ENCODE results near the gene ATP9A.
A peak's percentile ranks its signal among the peaks of the same experiment; 100 is the strongest.
"Not testable (repeated sequence)": the region's sequence is repeated elsewhere in the genome, so short reads cannot be mapped to it uniquely, and the experiment has no call there.

ATP9A gene

DNA sequence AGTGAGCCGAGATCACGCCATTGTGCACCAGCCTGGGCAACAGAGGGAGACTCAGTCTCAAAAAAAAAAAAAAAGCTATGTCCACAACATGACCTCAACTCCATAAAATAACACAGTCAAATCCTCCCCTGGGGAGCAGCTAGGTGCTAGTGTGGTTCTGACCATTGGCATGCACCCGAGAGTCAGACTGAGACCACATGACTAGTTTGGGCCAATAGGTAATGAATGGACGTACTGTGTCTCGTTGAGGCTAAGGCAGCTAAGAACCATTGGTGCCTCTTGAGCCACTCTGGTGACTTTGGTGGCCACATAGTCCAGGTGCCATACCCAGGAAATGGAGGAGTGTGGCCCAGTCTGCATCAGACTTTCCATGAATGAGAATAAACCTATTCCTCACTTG lies 40.3 kb downstream of the ATP9A start:
- DNase-seq (ENCODE audit: low spot score) = no peak

DNA sequence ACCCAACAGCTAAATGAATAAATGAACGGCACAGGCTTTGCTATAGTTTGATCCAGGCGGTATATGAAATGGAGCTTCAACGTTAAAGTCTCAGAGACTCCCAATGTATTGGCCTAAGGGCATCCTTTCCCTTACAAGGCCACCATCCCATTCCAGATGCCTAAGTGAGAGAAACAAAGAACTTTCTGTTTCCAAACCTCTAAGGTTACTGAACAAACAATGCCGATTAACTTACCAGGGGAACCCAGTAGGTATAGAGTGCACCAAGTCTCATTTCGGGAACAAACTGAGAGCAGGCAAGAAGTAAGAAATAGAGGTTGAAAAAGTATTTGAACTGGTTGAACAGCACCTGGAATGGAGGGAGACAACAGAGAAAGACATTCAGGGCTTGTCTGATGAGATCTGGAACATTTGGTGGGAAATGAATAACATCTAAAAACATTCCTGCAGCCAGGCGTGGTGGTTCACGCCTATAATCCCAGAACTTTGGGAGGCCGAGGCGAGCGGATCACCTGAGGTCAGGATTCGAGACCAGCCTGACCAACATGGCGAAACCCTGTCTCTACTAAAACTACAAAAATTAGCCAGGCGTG lies 42.5 kb downstream of the ATP9A start:
- no peak for DNase-seq (ENCODE audit: low spot score)

DNA sequence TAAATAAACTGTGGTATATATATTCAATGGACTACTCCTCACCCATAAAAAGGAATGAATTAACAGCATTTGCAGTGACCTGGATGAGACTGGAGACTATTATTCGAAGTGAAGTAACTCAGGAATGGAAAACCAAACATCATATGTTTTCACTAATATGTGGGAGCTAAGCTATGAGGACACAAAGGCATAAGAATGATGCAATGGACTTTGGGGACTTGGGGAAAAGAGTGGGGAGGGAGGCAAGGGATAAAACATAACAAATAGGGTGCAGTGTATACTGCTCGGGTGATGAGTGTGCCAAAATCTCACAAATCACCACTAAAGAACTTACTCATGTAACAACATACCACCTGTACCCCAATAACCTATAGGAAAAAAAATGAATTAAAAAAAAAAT lies 45.2 kb downstream of the ATP9A start:
- DNase-seq (ENCODE audit: low spot score) = not testable (repeated sequence)

DNA sequence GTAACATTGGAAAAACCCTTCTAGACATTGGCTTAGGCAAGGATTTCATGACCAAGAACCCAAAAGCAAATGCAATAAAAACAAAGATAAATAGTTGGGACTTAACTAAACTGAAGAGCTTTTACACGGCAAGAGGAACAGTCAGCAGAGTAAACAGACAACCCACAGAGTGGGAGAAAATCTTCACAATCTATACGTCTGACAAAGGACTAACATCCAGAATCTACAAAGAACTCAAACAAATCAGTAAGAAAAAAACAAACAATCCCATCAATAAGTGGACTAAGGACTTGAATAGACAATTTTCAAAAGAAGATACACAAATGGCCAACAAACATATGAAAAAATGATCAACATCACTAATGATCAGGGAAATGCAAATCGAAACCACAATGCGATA lies 45.9 kb downstream of the ATP9A start:
- DNase-seq (ENCODE audit: low spot score) = not testable (repeated sequence)

DNA sequence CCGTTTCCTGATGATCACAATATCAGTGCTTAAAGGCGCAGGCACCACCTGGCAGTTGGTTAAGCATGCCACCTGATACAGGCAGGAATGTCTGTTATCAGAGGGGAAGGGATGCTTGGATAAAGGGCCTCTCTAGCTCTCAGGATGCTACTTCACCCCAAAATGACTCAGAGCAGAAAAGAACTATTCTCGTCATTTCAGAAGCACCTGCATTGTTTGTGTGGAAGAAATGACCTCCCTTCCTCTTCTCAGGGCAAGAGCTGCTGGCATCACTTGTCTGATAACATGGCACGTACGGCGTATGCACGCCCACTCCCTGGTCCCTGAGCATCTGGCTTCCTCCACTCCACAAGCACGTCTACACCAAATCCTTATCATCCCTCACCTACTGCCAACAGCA lies 47.3 kb downstream of the ATP9A start:
- no peak for DNase-seq (ENCODE audit: low spot score)

DNA sequence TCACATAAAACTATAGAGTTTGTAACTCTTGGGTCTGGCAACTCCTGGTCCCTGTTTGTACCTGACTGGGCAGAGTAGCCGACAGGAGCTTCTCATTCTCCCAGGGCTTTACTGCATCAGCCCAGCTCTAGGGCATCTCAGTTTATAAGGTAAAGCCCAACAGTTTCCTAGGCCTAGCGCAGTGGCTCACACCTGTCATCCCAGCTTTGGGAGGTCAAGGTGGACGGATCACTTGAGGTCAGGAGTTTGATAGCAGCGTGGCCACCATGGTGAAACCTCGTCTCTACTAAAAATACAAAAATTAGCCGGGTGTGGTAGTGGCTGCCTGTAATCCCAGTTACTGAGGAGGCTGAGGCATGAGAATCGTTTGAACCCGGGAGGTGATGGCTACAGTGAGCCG lies 47.8 kb downstream of the ATP9A start:
- no peak for DNase-seq (ENCODE audit: low spot score)

DNA sequence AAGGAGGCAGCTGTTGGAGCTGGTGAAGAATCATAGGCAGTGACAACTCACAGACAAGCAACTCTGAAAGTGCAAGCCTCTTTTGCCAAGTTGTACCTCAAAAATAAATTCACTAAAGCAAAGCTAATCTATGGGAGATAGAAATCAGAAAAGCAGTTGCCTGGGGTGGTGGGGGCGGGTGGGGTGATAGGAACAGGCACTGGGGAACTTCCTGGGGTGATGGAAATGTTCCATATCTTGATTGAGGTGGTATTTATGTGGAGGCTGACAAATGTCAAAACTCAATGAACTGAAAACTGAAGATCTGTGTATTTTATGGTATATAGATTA lies 52.4 kb downstream of the ATP9A start:
- DNase-seq (ENCODE audit: low spot score) = no peak

DNA sequence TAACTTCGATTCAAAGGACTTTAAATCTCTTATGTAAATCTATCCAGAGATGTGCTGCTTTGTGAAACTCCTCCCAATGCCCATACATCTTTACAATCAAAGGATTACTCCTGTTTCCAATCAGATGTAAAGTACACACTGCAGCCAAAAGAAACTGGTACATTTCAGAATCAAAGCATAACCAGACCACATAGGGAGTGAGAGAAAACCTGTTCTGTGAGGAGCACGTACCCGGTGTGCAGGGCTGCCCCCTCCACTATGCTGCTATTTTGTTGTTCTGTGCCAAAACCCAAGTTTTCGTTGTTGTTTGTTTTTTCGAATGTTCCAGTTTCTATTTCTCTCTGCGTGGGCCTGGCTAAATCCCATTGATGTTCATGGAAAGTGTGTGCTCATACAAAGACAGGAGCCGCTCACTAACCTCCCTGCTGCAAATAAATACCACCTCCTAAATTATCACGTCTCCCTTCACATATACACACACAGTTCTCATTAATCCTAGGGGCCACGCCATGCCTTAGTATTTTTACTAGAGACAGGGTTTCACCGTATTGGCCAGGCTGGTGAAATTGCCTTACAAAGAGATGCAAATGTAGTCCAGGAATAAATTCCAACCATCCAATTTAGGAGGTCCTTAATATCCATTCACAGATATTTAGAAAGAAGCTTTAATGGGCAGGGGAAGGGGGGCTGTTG lies 52.9 kb downstream of the ATP9A start:
- DNase-seq (ENCODE audit: low spot score) = no peak

DNA sequence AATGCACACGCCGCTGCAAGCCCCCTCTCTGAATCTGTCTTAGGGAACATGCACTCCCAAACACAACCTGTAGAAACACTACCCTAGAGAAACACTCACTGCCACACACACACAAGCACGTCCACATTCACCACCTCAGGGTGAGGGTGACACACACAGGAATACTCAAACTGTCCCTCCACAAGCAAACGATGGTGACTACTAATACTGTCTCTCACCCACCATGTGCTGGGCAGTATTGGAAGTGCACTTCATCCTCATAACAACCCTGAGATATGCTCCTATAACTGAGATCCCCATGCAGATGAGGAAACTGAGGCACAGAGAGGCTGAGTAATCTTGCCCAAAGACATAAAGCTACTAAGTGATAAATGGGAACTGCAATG lies 55.0 kb downstream of the ATP9A start:
- DNase-seq (ENCODE audit: low spot score) = no peak

DNA sequence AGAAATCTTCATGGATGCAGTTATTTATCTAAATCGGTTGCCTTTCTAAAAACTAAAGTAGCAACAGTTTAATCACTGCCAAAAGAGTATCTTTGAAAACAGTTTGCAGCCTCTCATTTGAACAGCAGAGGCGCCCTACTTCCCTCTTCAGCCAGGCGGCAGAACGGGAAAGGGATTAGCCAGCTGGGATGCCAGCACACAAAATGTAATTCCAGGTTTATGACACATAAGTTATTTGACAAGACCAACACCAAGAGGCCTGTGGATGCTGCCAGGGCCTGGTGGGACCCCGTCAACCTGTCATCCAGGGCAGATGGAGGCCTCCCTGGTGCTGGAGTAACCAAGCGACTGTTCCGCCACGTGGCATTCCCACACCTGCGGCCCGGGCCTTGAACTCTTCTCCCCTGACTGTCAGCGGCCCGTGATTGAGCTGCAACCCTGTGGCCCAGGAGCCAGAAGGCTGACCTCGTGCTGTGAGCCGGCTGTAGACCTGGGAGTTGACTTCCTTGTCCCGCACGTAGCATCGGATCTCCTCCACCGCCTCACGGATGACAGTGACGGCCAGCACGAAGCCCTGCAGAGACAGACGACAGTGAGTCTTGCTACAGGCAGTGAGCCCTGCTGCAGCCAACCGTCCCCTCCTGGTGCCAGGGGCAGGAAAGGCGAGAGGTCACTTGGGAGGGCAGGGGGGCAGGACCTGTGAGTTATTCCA lies 55.5 kb downstream of the ATP9A start:
- DNase-seq (ENCODE audit: low spot score) = no peak

DNA sequence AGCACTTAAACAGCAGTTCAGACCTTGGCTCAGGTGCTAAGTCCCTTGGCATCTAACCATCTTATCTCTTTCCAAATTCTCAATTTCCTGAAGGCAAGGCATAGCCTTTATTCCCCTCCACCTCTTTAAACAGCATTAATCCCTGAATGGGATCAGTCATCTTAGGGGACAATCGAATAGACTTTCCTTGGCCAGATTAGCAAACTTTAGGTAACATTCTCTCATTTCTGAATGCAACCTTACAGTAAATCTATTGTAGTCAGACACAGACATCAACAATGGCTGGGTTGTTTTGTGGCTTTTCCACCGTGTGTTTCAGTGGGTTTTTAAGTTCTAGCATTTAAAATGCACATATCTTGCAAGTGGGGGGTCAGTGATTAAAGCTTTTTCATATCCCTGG lies 56.8 kb downstream of the ATP9A start:
- no peak for DNase-seq (ENCODE audit: low spot score)

DNA sequence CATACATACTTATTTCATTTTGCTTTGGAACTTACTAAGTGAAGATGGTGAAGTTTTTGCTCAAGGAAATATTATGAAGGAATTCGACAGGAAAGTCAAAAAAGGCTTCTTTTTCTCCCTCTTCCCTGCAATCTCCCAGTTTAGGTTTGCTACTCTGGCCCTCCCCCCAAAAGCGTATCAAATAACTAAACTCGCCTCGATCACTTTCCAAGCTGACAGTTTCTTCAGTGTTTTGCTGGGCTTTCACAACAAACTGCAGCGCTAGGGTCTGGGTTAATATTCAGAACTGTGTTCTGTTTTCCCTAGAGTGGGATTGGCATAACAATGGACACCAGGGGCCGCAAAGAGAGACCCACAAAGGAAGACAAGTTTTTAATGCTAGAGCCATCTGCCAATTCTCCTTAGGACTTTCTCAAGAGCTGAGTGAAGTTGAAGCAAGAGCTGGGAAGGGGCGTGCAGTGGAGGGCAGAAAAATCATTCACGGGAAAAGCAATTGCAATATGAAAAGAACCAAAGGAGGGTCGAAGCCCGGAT lies 57.8 kb downstream of the ATP9A start:
- DNase-seq (ENCODE audit: low spot score) = no peak

DNA sequence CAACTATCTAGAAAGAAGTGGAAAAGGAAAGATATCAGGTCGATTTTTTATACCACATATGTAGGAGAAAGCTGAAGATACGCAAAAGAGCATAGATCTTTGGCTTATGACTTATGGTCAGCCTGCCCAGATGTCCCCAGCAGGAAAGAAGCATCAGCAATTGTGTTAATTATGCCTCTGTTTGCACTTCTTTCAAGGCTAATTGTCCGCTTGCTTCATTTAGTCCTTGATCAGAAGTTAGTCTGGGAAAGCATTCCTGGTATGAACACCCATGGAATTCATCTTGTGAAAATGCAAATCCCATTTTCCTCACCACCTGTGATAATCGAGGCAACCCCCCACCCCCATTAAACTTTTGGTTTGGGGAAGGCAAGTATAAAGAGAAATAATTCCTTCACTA lies 62.8 kb downstream of the ATP9A start:
- DNase-seq (ENCODE audit: low spot score) = no peak

DNA sequence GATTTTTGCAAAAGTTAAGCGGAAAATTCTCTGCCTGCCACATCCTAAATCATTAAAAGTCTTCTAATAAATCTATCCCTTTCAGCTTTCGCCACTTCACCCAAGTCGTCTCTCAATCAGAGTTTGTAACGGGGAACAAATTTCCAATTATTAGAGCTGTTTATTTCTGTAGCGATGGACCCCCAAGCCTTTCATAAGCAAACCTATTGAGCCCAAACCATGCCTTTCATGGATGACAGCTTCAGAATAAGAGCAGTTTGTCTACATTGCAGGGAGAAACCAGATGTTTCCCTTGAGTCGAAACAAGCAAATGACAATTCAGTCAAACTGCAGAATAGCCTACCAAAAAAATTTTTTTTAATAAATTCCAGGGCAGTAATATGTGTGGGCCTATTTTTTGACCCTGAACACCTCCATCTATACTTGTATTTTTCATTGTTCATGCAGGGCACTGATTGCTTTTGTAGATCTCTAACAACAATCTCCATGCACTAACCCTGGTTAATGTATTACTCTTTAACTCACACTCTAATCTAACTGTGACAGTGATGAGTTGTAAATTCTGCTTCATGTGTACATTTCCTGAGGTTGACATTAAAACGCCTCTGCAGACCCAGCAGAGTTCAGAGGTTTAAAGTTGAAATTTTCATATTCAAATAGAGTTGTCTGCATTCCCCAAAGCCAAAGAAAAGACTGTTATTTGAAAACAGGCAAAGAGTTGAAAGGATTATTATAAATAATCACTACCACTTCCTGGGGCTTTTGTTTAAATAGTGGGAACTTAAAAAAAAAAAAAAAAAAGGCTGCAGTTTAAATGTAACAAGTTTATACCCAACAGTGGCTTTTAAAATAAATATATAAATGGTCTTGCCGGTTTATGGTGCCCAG lies 64.5 kb downstream of the ATP9A start:
- DNase-seq (ENCODE audit: low spot score) = no peak

DNA sequence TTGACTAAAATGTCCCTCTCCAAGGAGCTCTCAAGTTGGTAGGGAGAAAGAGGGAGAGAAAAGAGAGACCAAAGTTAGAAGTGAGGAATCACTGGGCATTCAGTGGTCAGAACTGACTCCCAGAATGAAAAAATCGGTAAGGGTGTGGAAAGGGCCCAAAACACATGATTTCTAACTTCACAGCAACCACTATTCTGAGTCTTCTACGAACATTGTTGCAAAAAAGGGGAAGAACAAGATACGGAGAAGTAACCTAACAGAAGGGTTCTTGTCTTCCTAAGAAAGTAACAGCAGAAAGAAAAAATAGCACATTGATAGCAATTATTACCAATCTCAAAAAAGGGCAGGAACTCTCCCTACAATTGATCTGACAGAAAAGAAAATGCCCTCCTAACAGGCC lies 65.6 kb downstream of the ATP9A start:
- no peak for DNase-seq (ENCODE audit: low spot score)

DNA sequence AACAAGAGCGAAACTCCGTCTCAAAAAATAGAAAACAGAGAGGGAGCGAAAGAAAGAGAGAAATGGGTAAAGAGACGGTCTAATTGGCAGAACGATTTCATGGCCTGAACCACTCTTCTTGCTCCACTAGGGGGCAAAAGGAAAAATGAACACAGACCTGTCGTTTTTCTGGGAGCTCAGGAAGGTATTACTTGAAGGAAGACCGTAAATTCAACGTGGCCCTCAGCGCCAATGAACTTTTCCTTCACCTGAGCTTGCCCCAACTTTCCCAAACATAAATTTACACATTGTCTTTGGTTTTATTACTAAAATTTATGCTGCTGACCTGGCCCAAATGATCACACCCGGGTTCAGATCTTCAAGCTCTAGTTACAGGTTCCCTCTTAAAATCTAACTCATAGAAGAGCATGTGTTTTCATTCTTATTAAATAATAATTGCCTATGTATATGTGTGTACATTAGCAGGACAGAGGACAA lies 67.3 kb downstream of the ATP9A start:
- peak; percentile 13 for DNase-seq (ENCODE audit: low spot score)

DNA sequence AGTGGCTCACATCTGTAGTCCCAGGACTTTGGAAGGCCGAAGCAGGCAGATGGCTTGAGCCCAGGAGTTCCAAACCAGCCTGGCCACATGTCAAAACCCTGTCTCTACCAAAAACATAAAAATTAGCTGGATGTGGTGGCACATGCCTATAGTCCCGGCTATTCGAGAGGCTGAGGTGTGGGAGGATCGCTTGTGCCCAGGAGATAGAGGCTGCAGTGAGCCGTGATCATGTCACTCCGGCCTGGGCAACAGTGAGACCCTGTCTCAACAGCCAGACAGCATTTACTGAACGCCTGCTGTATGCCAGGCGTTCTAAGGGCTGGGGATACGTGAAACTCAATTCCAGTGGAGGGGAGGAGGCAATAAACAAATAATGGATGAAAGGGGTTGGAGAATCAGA lies 69.9 kb downstream of the ATP9A start:
- no peak for DNase-seq (ENCODE audit: low spot score)

DNA sequence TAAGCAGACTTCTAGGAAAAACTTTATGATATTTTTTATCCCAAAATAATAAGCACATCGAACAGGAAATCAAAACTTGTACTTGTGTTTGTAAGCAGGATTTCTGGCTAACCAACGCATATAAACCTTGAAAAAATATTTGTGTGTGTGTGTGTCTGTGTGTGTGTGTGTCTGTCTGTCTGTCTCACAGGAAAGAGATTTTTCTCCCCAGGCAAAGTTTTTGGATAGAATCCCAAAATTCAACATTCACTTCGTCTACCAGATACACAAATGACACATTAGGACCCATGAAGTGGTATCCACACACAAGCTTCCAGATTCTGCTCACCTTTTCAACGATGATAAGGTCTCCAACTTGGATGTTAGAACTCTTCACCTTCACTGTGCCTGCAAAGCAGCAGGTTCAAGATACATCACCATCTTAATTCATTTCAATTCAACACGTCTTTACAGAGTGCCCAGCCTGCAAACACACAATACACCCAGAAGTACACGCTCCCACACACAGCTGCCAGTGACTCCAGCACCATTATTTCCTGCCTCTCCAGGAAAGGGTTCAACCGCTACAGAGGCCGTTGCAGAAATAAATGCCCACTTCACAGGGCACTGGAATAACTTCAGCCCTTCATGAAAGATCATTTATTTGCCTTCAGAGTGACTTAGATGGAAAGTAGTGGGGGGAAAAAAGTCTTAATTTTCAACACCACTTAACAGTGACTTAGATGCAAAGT lies 70.9 kb downstream of the ATP9A start:
- no peak for DNase-seq (ENCODE audit: low spot score)

DNA sequence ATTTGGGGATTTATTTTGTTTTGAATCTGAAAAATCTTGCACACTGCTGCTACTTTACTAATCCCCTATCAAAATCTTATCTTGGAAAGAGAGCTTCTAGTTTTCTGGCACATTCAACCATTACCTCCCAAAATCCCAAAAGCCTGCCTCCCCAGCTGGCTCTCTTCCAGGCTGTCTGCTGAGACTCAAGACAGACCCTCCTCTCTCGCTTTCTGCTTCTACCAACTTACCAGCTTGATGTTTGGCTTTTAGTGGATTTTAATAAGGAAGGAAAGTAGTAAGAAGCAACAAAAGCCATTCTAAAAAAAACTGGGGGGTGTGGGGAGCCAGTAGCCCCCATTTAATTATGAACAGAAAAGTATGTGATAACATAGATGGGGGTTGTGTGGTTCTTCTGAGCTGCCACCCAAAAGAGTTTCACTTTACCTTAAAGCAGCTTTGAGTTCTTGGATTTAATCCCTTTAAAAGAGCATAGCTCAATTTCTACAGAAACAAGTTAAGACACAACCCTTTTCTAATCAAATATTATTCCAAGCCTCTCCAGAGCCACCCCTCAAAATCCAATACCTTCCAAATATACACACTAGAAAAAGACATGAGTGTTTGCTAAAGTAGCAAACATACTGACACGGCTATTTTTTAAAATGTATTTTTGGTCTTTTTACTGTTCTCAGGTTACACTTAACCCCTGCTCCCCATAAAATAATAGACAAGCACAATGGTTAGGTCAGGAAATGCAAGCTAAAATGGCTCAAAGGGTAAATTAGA lies 71.7 kb downstream of the ATP9A start:
- no peak for DNase-seq (ENCODE audit: low spot score)

DNA sequence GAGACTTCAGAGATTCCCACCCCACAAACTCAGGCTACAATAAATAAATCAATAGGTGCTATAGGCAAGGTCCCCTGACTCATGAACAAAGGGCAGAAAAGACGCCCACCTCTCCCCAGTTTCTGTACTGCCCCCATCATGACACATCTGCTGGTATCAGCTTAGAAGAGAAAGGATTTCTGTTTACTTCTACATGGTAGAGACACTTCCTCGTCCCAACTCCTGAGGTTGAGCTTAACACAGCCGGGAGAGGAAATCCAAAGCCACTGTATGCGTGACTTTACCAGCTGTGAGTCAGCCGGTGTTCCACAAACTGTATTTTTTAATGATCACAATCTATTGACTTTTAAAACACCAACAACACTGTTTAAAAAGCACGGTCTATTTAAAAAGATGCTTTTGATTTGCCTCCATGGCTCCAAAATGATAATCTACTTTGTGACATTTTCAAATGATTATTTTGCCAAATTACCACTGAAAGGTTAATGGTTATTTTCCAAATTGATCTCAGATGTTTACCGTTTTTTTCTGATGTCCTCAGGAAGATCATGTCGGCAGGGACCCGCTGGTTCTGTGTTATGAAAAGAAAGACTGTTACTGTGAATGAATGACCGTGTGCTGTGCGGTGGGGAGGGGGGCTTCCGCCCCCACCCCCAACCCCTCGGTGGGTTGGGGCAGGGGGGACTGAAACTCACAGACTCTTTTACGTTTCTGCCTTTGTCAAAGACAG lies 72.5 kb downstream of the ATP9A start:
- no peak for DNase-seq (ENCODE audit: low spot score)
